ENCODE results near the gene OR2G2.

OR2G2 gene, protein sequence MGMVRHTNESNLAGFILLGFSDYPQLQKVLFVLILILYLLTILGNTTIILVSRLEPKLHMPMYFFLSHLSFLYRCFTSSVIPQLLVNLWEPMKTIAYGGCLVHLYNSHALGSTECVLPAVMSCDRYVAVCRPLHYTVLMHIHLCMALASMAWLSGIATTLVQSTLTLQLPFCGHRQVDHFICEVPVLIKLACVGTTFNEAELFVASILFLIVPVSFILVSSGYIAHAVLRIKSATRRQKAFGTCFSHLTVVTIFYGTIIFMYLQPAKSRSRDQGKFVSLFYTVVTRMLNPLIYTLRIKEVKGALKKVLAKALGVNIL

GRCh38 chr1:247588060-247588459 lies at the start of gene OR2G2:
TSS of gene OR2G2 (plus strand) at chr1:247588360. CDS start at chr1:247588360, 0 bp downstream.
- DNase-seq = no peak

GRCh38 chr1:247538561-247538960 lies 49.6 kb upstream of the OR2G2 start:
- no peak for DNase-seq

DNA sequence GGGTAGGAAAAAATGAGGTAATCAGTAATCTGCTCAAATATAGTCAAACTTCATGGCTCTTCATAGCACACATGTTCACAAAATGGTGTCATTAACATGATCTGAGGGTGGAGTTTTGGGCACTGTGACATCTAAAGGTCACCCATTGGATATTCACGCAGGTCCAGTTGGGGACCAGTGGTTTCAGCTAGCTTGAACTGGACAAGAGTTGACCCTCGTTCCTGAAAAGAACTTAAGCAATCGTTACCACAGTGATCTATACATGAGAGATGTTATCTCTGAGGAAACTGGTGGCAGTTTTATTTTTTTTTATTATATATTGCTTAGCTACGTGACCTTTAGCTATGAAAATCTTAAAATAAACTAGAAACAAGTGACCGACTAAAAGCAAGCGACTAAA lies 48.9 kb upstream of the OR2G2 start:
- no peak for DNase-seq

- no peak for DNase-seq
Measured at GRCh38 chr1:247540581-247540980, 47.6 kb upstream of the OR2G2 start.

- DNase-seq = no peak
Measured at GRCh38 chr1:247542811-247543210, 45.3 kb upstream of the OR2G2 start.

DNA sequence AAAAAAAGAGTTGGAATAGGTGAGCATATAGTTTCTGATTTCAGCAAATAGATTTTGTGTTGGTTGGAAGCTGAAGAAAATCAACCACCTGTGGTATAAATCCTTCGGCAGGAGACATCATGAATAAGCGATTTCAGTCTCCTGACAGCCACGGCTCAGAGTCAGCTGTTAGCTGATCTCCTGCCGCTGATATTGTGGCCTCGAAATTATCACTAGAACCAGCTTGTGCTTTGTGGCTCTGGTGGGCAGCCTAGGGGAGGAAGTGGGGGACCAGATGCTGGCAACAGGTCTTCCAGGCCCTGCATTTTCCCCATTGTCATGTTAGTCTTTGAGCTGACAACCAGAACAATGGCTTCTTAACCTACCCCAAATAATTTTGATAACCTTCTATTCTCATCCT lies 40.1 kb upstream of the OR2G2 start:
- no peak for DNase-seq

DNA sequence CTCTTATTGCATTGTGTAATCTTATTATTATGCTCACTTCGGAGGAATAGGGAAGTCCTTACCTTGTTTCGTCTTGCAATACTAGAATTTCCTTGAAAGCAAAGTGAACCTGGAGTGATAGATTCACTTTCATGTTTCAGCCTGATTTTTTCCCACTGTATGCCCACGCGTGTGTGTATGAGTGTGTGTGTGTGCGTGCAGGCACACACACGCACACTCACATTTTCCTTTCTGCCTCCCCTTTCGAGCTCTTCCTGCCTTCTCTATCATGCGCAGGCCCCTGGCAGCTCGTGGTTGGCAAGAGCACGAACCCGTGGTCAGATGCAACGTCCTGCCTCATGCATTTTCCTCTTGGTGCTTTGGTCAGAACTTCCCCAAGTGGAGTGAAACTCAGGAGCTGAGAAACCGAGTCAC lies 39.4 kb upstream of the OR2G2 start, which contains the start of gene GCSAML:
Gene GCSAML, plus strand, starts transcription at position 366 of the 414 bp plus-strand sequence. CDS start 58 bp downstream, outside the sequence.
- DNase-seq = no peak

GRCh38 chr1:247551721-247552120 lies 36.4 kb upstream of the OR2G2 start:
- no peak for DNase-seq

GRCh38 chr1:247552231-247552630 lies 35.9 kb upstream of the OR2G2 start:
- no peak for DNase-seq

DNA sequence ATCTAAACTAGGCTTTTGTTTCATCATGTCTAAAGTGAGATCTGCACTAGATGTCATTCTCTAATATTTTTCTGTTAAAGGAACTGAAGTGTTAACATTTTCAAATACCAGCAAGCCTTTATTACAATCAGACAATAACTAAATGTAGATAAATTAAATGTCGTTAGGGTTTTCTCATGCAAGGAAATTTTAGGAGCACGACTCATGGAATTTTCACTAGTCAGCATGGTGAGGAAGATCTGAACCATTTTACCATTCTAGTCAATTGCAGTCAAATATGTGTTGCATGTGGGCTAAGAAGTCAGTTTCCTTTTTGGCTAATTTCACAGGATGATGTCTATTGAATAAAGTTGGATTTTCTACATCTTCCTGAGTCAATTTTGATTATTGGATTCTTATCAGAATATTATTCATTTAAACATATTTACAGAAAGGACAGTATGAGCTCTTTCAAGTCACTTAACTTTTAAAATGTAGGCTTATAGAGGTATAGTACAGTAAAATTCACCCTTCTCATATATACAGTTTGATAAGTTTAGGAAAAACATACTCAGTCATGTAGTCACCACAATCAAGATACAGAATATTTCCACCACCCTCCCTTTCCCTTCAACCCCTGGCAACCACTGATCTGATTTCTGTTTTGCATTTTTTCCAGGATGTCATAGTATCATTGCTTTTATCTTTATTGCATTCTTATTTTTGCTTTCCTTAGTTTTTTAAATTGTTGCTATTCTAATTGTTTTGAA lies 30.1 kb upstream of the OR2G2 start:
- no peak for DNase-seq

DNA sequence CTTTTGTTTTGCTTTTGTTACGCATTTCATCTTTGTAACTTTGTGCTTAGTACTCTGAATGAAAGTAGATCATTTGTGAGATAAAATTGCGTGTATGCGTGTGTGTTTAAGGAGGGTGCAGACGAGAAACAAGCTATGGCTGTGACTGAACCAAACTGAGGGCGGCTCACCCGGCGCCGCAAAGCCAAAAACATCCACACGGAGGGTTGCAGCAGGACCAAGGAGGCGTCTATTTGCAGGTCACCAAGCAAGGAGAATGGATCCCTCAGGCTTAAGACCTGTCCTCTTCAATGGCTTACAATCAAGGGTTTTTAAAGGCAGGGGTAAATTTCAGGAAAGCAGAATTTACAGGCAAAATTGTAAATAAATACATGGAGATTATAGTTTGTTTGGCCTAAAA lies 26.4 kb upstream of the OR2G2 start:
- DNase-seq = no peak

- no peak for DNase-seq
Measured at GRCh38 chr1:247562198-247562597, 26.0 kb upstream of the OR2G2 start.

DNA sequence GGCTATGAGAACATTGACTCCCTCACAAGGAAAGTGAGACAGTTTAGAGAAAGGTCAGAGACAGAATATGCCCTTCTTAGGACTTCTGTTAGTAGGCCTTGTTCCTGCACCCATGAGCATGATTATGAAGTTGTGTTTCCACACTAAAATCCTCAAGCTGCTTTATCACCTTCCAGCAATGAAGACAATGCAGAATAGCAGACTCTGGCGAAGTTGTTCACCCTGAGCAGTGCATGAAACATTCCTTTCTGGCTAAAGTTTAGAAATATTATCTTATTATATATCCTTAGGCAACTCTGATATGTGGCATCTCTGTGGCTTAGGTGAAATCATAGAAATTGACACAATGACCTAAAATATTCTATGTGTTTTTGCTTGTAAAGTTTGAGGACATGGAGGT lies 13.9 kb upstream of the OR2G2 start:
- DNase-seq = no peak

DNA sequence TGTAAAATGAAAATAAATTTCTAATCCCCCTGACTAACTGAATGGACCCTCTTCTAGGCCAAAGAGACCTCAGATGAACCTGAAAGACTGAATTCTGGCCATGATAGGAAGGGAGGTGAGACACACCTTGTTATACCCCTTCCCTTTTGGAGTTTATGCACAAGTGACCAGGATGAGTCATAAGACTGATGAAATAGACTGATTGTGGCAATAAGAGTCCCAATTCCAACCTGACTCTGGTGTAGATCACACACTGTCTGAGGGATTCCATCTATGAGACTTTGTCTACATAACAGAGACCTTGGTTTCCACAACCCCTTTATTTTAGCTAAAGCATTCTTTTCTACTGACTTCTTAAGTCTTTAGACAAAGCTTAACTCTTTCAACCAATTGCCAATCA lies 13.5 kb upstream of the OR2G2 start:
- no peak for DNase-seq

GRCh38 chr1:247576514-247576913 lies 11.6 kb upstream of the OR2G2 start:
- DNase-seq = no peak

DNA sequence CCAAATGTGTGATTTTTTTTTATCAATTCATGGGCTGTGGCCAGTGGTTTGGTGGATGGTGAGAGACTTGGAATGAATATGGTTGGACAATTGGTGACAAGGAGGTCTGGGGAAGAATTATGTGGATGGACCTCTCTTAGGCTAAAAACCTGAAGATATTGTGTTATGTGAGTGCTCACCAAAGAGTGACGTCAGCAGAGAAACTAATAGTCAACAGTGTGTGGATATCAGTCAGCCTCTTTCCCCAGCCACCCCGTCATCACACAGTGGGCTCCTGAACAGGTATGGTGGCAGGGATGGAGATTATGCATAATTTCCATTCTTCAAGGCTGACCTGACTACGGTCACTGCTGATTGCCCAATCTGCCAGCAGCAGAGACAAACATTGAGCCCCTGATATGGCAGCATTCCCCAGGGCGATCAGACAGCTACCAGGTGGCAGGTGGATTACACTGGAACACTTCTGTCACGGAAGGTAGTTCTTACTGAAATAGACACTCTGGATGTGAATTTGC lies 9.2 kb upstream of the OR2G2 start:
- no peak for DNase-seq

DNA sequence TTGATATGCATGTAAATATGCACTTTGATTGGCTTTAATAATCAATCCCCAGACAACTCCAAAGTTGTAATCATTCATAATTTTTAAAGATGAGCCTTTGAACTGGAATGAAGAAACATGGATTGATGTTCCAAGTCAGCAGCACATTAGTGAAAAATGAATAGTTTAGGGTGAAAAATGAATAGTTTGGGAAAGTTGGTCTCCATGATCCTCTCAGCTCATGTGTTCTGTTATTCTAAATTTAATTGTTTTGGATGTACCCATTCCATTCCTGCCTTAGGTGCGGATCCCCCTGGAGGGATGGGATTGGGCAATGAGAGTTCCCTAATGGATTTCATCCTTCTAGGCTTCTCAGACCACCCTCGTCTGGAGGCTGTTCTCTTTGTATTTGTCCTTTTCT lies 17.1 kb downstream of the OR2G2 start, which contains the start of gene OR2G3:
Gene OR2G3, plus strand, starts transcription at position 301 of the 400 bp plus-strand sequence. Its CDS starts 0 bp downstream, at position 301.
- no peak for DNase-seq

DNA sequence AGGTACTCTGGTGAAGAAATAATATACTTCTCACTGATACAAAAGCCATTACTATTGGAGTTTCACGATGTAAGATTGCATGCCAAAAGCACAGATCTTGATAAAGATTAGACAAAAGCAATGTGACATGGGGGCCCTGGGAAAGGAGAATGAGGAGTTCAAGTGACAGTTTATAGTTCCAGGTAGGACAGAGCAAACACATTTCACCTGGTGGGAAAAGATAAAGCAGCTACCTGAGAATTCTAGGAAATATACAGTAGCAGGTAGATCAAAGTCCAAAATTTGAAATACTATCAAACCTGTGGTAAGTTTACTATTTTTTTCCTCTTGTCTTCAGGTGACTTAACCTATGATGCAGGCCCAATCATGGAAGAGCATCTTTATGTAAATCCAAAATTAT lies 25.2 kb downstream of the OR2G2 start:
- no peak for DNase-seq

DNA sequence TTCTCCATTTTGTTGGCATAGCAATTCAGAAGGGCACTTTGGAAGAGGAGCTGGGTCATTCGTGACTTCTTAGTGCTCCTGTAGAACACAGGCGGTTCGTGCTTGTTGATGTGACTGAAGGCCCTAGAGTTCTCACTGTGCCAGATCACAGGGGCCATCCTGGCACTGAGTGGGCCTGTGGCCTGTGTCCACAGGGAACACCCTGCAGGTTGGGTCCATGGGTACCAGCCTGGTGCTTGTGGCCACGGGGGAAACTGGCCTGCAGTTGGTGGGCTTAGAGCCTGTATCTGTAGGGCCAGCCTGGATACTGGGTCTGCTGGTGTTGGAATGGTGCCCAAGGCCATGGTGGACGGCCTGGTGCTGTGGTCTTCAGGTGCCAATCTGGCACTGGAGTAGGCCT lies 26.5 kb downstream of the OR2G2 start:
- no peak for DNase-seq

- DNase-seq = no peak
Measured at GRCh38 chr1:247627951-247628350, 39.8 kb downstream of the OR2G2 start.

DNA sequence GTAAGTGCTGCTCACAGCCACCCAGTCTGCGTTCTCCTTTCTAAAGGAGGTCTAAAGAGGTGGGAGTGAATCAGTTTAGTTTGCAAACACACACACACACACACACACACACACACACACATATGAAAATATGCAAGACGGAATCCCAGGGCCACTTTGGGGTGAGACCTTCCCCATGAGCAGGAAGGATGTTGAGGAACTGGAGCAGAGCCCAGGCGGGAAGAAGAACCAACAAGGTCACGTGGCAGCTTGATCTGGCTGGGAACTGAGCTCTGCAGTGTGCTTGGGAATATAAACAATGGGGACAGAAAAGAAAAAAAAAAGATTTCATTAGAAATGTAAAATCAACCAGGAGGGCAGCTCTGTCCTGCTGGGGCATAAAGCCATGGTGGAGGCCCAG lies 49.9 kb downstream of the OR2G2 start:
- DNase-seq = no peak

GRCh38 chr1:247638781-247639180 lies 50.6 kb downstream of the OR2G2 start:
- DNase-seq = no peak

Data from stimulated activated naive CD4-positive, alpha-beta T cell (primary cell).